22Rv1 (cell line): ENCODE results near the gene GAL3ST2.

ENCODE experiments used
- H3K27ac ChIP-seq: fragments of 450-650 bp; 2 replicates; pipeline ENCODE4 v1.5.1; 2017
- CTCF ChIP-seq: fragments of 450-650 bp; IDR thresholded peaks from 2 replicates; pipeline ENCODE4 v1.5.1; 2017; ENCODE audit warnings: mild to moderate bottlenecking
- ZFX ChIP-seq: fragments of 450-650 bp; IDR thresholded peaks from 2 replicates; pipeline ENCODE4 v1.6.1; 2017; ENCODE audit warnings: antibody characterized with exemption, borderline replicate concordance

Gene GAL3ST2

GRCh38 chr2:241768850-241769249 lies 7.8 kb upstream of the GAL3ST2 start:
- no peak overlapping the region for H3K27ac ChIP-seq

GRCh38 chr2:241769819-241770184 lies 6.8 kb upstream of the GAL3ST2 start:
- TF ChIP-seq CTCF (no peak), ZFX (no peak)
- H3K27ac ChIP-seq, result no peak overlapping the region

More at GRCh38 chr2:241768850-241769249, 7.8 kb upstream of the GAL3ST2 start:
- TF ChIP-seq CTCF (no peak), ZFX (no peak)

- H3K27ac ChIP-seq, result no peak overlapping the region
- TF ChIP-seq ZFX (no peak), CTCF (no peak)
These were observed 6.3 kb upstream of the GAL3ST2 start for GRCh38 chr2:241770185-241770935.

- H3K27ac ChIP-seq, result no peak overlapping the region
These were observed 5.7 kb upstream of the GAL3ST2 start for GRCh38 chr2:241770936-241771285.

GRCh38 chr2:241771286-241772062 lies 5.1 kb upstream of the GAL3ST2 start:
- TF ChIP-seq ZFX (no peak), CTCF (no peak)
- no peak overlapping the region for H3K27ac ChIP-seq

More at GRCh38 chr2:241770936-241771285, 5.7 kb upstream of the GAL3ST2 start:
- TF ChIP-seq CTCF, result no peak

- no peak overlapping the region for H3K27ac ChIP-seq
- TF ChIP-seq ZFX (no peak), CTCF (no peak)
These were observed 4.5 kb upstream of the GAL3ST2 start for GRCh38 chr2:241772063-241772499.
